HG03521 (cell line): ENCODE data around the gene MS4A15.
"Not testable (repeated sequence)": the region's sequence is repeated elsewhere in the genome, so short reads cannot be mapped to it uniquely, and the experiment has no call there.

Experiments
- ATAC-seq: cut with Tn5 transposase; IDR thresholded peaks from one replicate; pipeline ENCODE4 v1.9.1; 2021; ENCODE audit warnings: mild to moderate bottlenecking, moderate library complexity; ENCODE audit not compliant: unreplicated experiment

MS4A15 gene

GRCh38 chr11:60801194-60801593, 44.5 kb downstream of the MS4A15 start:
- ATAC-seq = no peak

- ATAC-seq = no peak
Measured at GRCh38 chr11:60803273-60803936, 46.7 kb downstream of the MS4A15 start.

GRCh38 chr11:60809249-60809648, 52.6 kb downstream of the MS4A15 start:
- no peak for ATAC-seq

- no peak for ATAC-seq
Measured at GRCh38 chr11:60809691-60810090, 53.0 kb downstream of the MS4A15 start.

- ATAC-seq = no peak
Measured at GRCh38 chr11:60810151-60810550, 53.5 kb downstream of the MS4A15 start.

GRCh38 chr11:60810569-60810968, 53.9 kb downstream of the MS4A15 start:
- ATAC-seq = no peak

GRCh38 chr11:60813324-60813723, 56.7 kb downstream of the MS4A15 start:
- ATAC-seq = no peak

- no peak for ATAC-seq
Measured at GRCh38 chr11:60814112-60814511, 57.4 kb downstream of the MS4A15 start.

- ATAC-seq = no peak
Measured at GRCh38 chr11:60816590-60817157, 60.0 kb downstream of the MS4A15 start.

GRCh38 chr11:60818057-60818456, 61.4 kb downstream of the MS4A15 start:
- no peak for ATAC-seq

- ATAC-seq = no peak
Measured at GRCh38 chr11:60821827-60822599, 65.3 kb downstream of the MS4A15 start.

GRCh38 chr11:60823745-60824306, 67.2 kb downstream of the MS4A15 start:
- not testable (repeated sequence) for ATAC-seq

GRCh38 chr11:60825118-60825517, 68.5 kb downstream of the MS4A15 start:
- no peak for ATAC-seq

GRCh38 chr11:60825790-60826189, 69.1 kb downstream of the MS4A15 start:
- no peak for ATAC-seq
